ENCODE results near the gene IMPA2. TPM values are rescaled to one million over a fixed set of nuclear protein-coding genes. Genes with fewer than 3 reads are reported as not detected.
"Not testable (repeated sequence)": the region's sequence is repeated elsewhere in the genome, so short reads cannot be mapped to it uniquely, and the experiment has no call there.

Gene IMPA2
- total RNA-seq, 1 experiment from 2014 or later = 79.9 TPM

GRCh38 chr18:11956371-11957308 is 24.7 kb upstream of the IMPA2 start:
- Mint-ChIP-seq H3K4me1 (ENCODE audit: low read depth, unreplicated experiment) (peaks cover 25% of the 10 kb centered on the region), H3K36me3 (ENCODE audit: insufficient read depth, unreplicated experiment) (peaks cover 6% of the 10 kb centered on the region), H3K27ac (ENCODE audit: unreplicated experiment) (no peak overlapping the region), H3K4me3 (ENCODE audit: unreplicated experiment) (no peak overlapping the region), H3K9me3 (ENCODE audit: unreplicated experiment) (peaks cover 13% of the 10 kb centered on the region), H3K27me3 (ENCODE audit: insufficient read depth, unreplicated experiment) (no peaks in the 10 kb centered on the region)
- H3K27me3 ChIP-seq (replicated peaks; ENCODE audit: control insufficient read depth, insufficient read depth, low read length) = no peaks in the 10 kb centered on the region
- peaks cover 7% of the 10 kb centered on the region; the same call in 1 of the 2 replicates for H3K4me1 ChIP-seq
- H3K4me3 ChIP-seq (ENCODE audit: low read depth, low read length) = no peak overlapping the region
- H3K36me3 ChIP-seq (ENCODE audit: control insufficient read depth, insufficient read depth, low read length) = no peaks in the 10 kb centered on the region
- no TSS peak for BruUV-seq (replicated peaks)
- no peak for DNase-seq
- intact Hi-C loops (cut with micrococcal nuclease; ENCODE audit: unreplicated experiment) = no loop called here
- TF ChIP-seq CTCF (IDR thresholded peaks at IDR 0.05; ENCODE audit: insufficient read depth in 1 of 2, low read depth in 1 of 2, low read length in 1 of 2, severe bottlenecking in 1 of 2, unreplicated experiment in 1 of 2) = no peak
- peaks cover 21% of the 10 kb centered on the region for H3K9me3 ChIP-seq
- CTCF ChIA-PET = no interaction called here
- POLR2A ChIA-PET = no interaction called here

- Histone ChIP-seq H3K4me3 (ENCODE audit: low read depth, low read length) (no peak overlapping the region), H3K36me3 (ENCODE audit: control insufficient read depth, insufficient read depth, low read length) (no peaks in the 10 kb centered on the region), H3K27me3 (replicated peaks; ENCODE audit: control insufficient read depth, insufficient read depth, low read length) (no peaks in the 10 kb centered on the region), H3K4me1 (peaks cover 11% of the 10 kb centered on the region), H3K9me3 (peaks cover 21% of the 10 kb centered on the region)
- TF ChIP-seq CTCF (IDR thresholded peaks at IDR 0.05; ENCODE audit: insufficient read depth in 1 of 2, low read depth in 1 of 2, low read length in 1 of 2, severe bottlenecking in 1 of 2, unreplicated experiment in 1 of 2) = no peak
- DNase-seq = no peak
- Mint-ChIP-seq H3K27ac (ENCODE audit: unreplicated experiment) (no peak overlapping the region), H3K4me3 (ENCODE audit: unreplicated experiment) (no peak overlapping the region), H3K36me3 (ENCODE audit: insufficient read depth, unreplicated experiment) (peaks cover 6% of the 10 kb centered on the region), H3K27me3 (ENCODE audit: insufficient read depth, unreplicated experiment) (no peaks in the 10 kb centered on the region), H3K4me1 (ENCODE audit: low read depth, unreplicated experiment) (peaks cover 26% of the 10 kb centered on the region), H3K9me3 (ENCODE audit: unreplicated experiment) (peaks cover 13% of the 10 kb centered on the region)
- BruUV-seq (replicated peaks) = no TSS peak
- intact Hi-C loops (cut with micrococcal nuclease; ENCODE audit: unreplicated experiment) = no loop called here
- ChIA-PET CTCF (no interaction called here), POLR2A (no interaction called here)
These were observed 23.7 kb upstream of the IMPA2 start for GRCh38 chr18:11957636-11958035.

GRCh38 chr18:11959651-11960050 is 21.7 kb upstream of the IMPA2 start:
- DNase-seq; H3K4me3 ChIP-seq (ENCODE audit: low read depth, low read length); intact Hi-C loops (cut with micrococcal nuclease; ENCODE audit: unreplicated experiment); H3K27me3 Mint-ChIP-seq (ENCODE audit: insufficient read depth, unreplicated experiment); H3K36me3 ChIP-seq (ENCODE audit: control insufficient read depth, insufficient read depth, low read length); CTCF ChIA-PET; H3K27ac Mint-ChIP-seq (ENCODE audit: unreplicated experiment); H3K36me3 Mint-ChIP-seq (ENCODE audit: insufficient read depth, unreplicated experiment); POLR2A ChIA-PET; BruUV-seq (replicated peaks); H3K27me3 ChIP-seq (replicated peaks; ENCODE audit: control insufficient read depth, insufficient read depth, low read length); H3K4me3 Mint-ChIP-seq (ENCODE audit: unreplicated experiment): not testable (repeated sequence)
- peaks cover 29% of the 10 kb centered on the region for H3K4me1 Mint-ChIP-seq (ENCODE audit: low read depth, unreplicated experiment)
- peaks cover 11% of the 10 kb centered on the region for H3K4me1 ChIP-seq
- peaks cover 13% of the 10 kb centered on the region for H3K9me3 Mint-ChIP-seq (ENCODE audit: unreplicated experiment)
- peaks cover 21% of the 10 kb centered on the region for H3K9me3 ChIP-seq

All from Caco-2 (cell line).